Measurements from ENCODE around the gene MEG3. TPM values are rescaled to one million over a fixed set of nuclear protein-coding genes. Genes with fewer than 3 reads are reported as not detected.

Gene MEG3
- total and polyA plus RNA-seq, 2 of the 8 experiments (the other 6 are each of a cell fraction or from before 2014, with no cell fraction given), result 0.17 to 1.1 TPM

- Histone ChIP-seq H2BK20ac (ENCODE audit: low read length) (peak overlapping the region; percentile 86; the same call in 1 of the 2 replicates), H3K79me2 (ENCODE audit: control insufficient read depth in 1 of 2, insufficient read depth in 2 of 2, low read length in 2 of 2) (no peaks in the 10 kb centered on the region), H4K91ac (replicated peaks; ENCODE audit: insufficient read length, low read length) (peak overlapping the region; percentile 79), H3K79me1 (ENCODE audit: low read depth, low read length) (no peaks in the 10 kb centered on the region), H2AK5ac (ENCODE audit: low read depth, low read length) (0 out of 2 replicates have a peak overlapping the region, but pooled peaks have one; percentile 24), H3K23me2 (ENCODE audit: low read depth, low read length) (no peaks in the 10 kb centered on the region), H3K27me3 (replicated peaks in 1 of 4; ENCODE audit: control insufficient read depth in 3 of 4, extremely low read depth in 1 of 4, insufficient read depth in 3 of 4, low read length in 3 of 4) (no peaks in the 10 kb centered on the region; a peak in 2 of 7 replicates), H3K4me1 (replicated peaks in 1 of 4; ENCODE audit: control insufficient read depth in 3 of 4, insufficient read depth in 4 of 4, low read length in 3 of 4) (peaks cover 6 to 22% (median 11%) of the 10 kb centered on the region in 4 experiments), H3K36me3 (ENCODE audit: control insufficient read depth in 2 of 4, insufficient read depth in 4 of 4, low read length in 3 of 4) (no peaks in the 10 kb centered on the region), H3K18ac (ENCODE audit: extremely low read depth, low read length) (peak overlapping the region; percentile 78), H4K8ac (ENCODE audit: extremely low read depth, insufficient read depth, low read length) (no peak overlapping the region; the same call in 1 of the 2 replicates), H3K23ac (ENCODE audit: insufficient read length) (no peak overlapping the region), H3K9me3 (ENCODE audit: insufficient read depth in 2 of 2, low read depth in 1 of 2, low read length in 1 of 2) (peaks cover 15% of the 10 kb centered on the region in 2 experiments), H3K4ac (replicated peaks; ENCODE audit: insufficient read length, low read depth, low read length) (no peak overlapping the region), H3K4me3 (ENCODE audit: extremely low read depth in 1 of 4, insufficient read depth in 2 of 4, low read depth in 3 of 4, low read length in 4 of 4) (no peak overlapping the region), H2AFZ (ENCODE audit: low read length) (peak overlapping the region; percentile 41; the same call in 1 of the 2 replicates), H4K5ac (ENCODE audit: insufficient read length, low read depth, low read length) (no peak overlapping the region), H3K14ac (ENCODE audit: insufficient read length) (no peak overlapping the region), H2BK12ac (ENCODE audit: low read depth, low read length) (peak overlapping the region; percentile 80; the same call in 1 of the 2 replicates), H2BK15ac (ENCODE audit: low read length) (peak overlapping the region; percentile 46; the same call in 1 of the 2 replicates), H4K20me1 (replicated peaks in 1 of 2; ENCODE audit: control insufficient read depth in 1 of 2, insufficient read depth in 2 of 2, low read length in 2 of 2) (no peaks in the 10 kb centered on the region), H3K27ac (ENCODE audit: low read depth, low read length) (no peak overlapping the region), H2BK120ac (replicated peaks; ENCODE audit: low read depth, low read length) (no peak overlapping the region), H3K56ac (replicated peaks; ENCODE audit: insufficient read length, low read depth, low read length) (no peak overlapping the region), H3K4me2 (ENCODE audit: insufficient read depth in 1 of 2, low read depth in 2 of 2, low read length in 2 of 2) (no peak overlapping the region), H2BK5ac (ENCODE audit: low read depth, low read length) (peak overlapping the region; percentile 71; the same call in 1 of the 2 replicates), H3K9ac (replicated peaks in 1 of 4; ENCODE audit: extremely low read depth in 1 of 4, low read depth in 3 of 4, low read length in 3 of 4) (no peak overlapping the region)
- DNase-seq (ENCODE audit: low read depth in 1 of 2, low spot score in 2 of 2), result no peak
- no peak for FAIRE-seq
- POLR2A ChIA-PET (ENCODE audit: partially characterized antibody), result no interaction called here
- CTCF ChIA-PET (ENCODE audit: partially characterized antibody), result interaction anchor here (1.2 kb wide), 1 partner anchor 49 kb away, joined by 4 read pairs; no protein-coding TSS in a partner anchor
- 88% methylated on average over 8 of the region's 14 CpGs; no CpG with 5 or more reads in 1 of the 2 experiments for WGBS, 2 experiments (ENCODE audit: extremely low coverage in 1 of 2, insufficient coverage in 1 of 2, insufficient read length in 1 of 2, insufficient replicate concordance in 2 of 2, low coverage in 1 of 2, low lambda C conversion rate in 2 of 2, missing lambda C conversion rate in 1 of 2)
- TF ChIP-seq JUN (IDR thresholded peaks at IDR 0.05; ENCODE audit: low read depth, low read length), result no peak
- no peak for TF ChIP-seq POU5F1 (IDR thresholded peaks at IDR 0.05; ENCODE audit: low read depth, low read length)
- TF ChIP-seq MAX (IDR thresholded peaks at IDR 0.05), result no peak
- TF ChIP-seq SAP30 (IDR thresholded peaks at IDR 0.05; ENCODE audit: insufficient read depth, insufficient replicate concordance, low read length), result no peak
- no peak for TF ChIP-seq BACH1 (IDR thresholded peaks at IDR 0.05; ENCODE audit: low read length)
- no peak for TF ChIP-seq ATF2 (IDR thresholded peaks at IDR 0.05; ENCODE audit: low read length)
- TF ChIP-seq SIN3A (conservative IDR thresholded peaks at IDR 0.05 in 1 of 2, IDR thresholded peaks at IDR 0.05 in 1 of 2; ENCODE audit: low read depth in 1 of 2, low read length in 2 of 2), result no peak
- no peak for TF ChIP-seq USF2 (IDR thresholded peaks at IDR 0.05; ENCODE audit: low read length)
- TF ChIP-seq MAFK (IDR thresholded peaks at IDR 0.05; ENCODE audit: low read depth, low read length), result no peak
These were observed 22.2 kb upstream of the MEG3 start for GRCh38 chr14:100803676-100804075.

All from H1 (cell line).